GM20431 (cell line): ENCODE measurements around the gene PRDX3.
"Not testable (repeated sequence)": the region's sequence is repeated elsewhere in the genome, so short reads cannot be mapped to it uniquely, and the experiment has no call there.

ENCODE experiments used
- in situ Hi-C: fragments of 300-500 bp; cut with MseI, MboI; formaldehyde crosslinking; loops from one replicate; pipeline ENCODE4 v1.15.0; 2020; ENCODE audit warnings: low sequenced_read_pairs; ENCODE audit not compliant: unreplicated experiment

The PRDX3 gene

GRCh38 chr10:119174109-119174508 is 4.5 kb downstream of the PRDX3 start:
- in situ Hi-C loops: no loop called here

- in situ Hi-C loops: no loop called here
Measured at GRCh38 chr10:119167041-119167440, 11.6 kb downstream of the PRDX3 start.

DNA sequence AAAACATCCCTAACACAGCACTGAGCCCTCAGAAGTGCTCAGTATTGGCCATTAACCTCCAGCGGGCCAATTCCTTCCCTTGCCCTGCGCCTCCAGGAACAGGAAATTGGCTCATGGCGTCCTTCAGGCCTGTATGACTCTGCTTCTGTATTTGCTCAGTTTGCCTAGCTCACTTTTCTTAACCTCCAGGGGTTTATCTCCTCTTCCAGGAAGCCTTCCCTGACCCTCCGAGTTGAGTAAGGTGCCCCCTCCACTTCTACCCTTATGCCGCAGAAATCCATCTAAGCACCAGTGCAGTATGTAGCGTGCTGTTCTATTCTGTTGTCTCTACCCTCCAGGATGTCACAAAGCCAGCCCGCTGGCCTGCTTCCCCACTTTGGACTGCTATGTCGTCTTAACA is 12.0 kb downstream of the PRDX3 start:
- in situ Hi-C loops: no loop called here

- in situ Hi-C loops: no loop called here
Measured at GRCh38 chr10:119166118-119166500, 12.5 kb downstream of the PRDX3 start.

- in situ Hi-C loops: no loop called here
Measured at GRCh38 chr10:119165171-119166117, 13.2 kb downstream of the PRDX3 start, which contains the start of gene SFXN4. Gene SFXN4, minus strand, starts transcription at chr10:119165714. Its CDS starts 67 bp downstream, at chr10:119165647.

GRCh38 chr10:119162452-119163092 is 16.0 kb downstream of the PRDX3 start:
- in situ Hi-C loops: no loop called here

DNA sequence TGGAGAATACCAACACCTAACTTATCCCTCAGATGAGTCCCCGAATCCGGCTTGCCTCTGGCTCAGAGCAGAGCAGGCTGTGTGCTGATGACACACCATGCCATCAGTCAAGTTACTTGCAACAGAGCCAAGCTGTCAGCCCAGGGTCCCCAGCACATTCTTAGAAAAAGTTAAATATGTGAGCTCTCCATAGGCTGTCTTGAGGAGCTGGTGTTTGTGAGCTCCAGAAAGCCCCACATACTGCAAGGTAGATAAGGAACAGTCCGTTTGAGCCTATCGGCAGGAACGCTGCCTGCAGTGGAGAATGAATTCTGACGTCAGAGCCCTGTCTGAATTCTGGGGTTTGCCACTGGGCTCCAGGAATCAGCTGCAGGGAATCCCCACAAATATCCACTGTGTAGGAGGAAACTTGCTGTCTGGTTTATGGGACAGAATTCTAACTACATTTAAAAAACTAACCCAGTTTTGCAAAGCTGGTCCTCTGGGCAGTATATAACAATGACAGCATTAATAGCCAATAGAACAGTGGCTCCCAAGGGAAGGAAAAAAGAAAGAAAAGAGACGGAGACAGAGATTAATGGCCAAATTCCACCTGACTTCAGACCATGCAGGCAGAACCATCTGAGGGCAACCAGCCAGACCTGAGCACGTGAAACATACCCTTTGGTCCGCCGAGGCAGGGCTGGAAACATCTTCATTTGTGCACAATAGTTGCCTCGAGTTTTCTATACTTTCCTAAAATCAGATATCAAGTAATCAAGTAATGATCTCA is 16.7 kb downstream of the PRDX3 start:
- in situ Hi-C loops: no loop called here

GRCh38 chr10:119159332-119159731 is 19.3 kb downstream of the PRDX3 start:
- in situ Hi-C loops: no loop called here

DNA sequence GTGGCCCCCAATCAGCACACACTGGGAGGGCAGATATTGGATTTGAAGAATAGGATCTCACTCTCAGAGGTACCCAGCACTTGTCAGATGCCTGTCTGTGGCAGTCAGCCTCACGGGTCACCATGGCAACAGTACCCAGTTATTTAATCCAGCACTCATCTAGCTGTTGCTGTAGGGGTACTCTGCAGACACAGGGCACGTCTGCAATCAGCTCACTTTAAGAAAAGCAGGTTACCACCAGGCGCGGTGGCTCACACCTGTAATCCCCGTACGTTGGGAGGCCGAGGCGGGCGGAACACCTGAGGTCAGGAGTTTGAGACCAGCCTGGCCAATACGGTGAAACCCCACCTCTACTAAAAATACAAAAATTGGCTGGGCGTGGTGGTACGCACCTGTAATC is 25.0 kb downstream of the PRDX3 start:
- in situ Hi-C loops: no loop called here

GRCh38 chr10:119153041-119153440 is 25.6 kb downstream of the PRDX3 start:
- in situ Hi-C loops: no loop called here

DNA sequence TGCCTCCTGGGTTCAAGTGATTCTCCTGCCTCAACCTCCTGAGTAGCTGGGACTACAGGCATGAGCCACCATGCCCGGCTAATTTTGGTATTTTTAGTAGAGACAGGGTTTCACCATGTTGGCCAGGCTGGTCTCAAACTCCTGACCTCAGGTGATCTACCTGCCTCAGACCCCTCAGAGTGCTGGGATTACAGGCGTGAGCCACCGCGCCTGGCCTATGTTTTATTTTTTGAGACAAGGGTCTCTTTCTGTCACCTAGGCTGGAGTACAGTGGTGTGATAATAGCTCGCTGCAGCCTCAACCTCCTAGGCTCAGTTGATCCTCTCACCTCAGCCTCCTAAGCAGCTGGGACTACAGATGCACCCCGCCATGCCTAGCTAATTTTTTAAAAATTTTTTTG is 27.0 kb downstream of the PRDX3 start:
- in situ Hi-C loops: not testable (repeated sequence)

GRCh38 chr10:119149729-119150128 is 28.9 kb downstream of the PRDX3 start:
- in situ Hi-C loops: no loop called here

- in situ Hi-C loops: no loop called here
Measured at GRCh38 chr10:119149157-119149556, 29.5 kb downstream of the PRDX3 start.

GRCh38 chr10:119143657-119144056 is 35.0 kb downstream of the PRDX3 start:
- in situ Hi-C loops: no loop called here

GRCh38 chr10:119140603-119141245 is 37.9 kb downstream of the PRDX3 start:
- in situ Hi-C loops: no loop called here

GRCh38 chr10:119139464-119140067 is 39.0 kb downstream of the PRDX3 start:
- in situ Hi-C loops: no loop called here

DNA sequence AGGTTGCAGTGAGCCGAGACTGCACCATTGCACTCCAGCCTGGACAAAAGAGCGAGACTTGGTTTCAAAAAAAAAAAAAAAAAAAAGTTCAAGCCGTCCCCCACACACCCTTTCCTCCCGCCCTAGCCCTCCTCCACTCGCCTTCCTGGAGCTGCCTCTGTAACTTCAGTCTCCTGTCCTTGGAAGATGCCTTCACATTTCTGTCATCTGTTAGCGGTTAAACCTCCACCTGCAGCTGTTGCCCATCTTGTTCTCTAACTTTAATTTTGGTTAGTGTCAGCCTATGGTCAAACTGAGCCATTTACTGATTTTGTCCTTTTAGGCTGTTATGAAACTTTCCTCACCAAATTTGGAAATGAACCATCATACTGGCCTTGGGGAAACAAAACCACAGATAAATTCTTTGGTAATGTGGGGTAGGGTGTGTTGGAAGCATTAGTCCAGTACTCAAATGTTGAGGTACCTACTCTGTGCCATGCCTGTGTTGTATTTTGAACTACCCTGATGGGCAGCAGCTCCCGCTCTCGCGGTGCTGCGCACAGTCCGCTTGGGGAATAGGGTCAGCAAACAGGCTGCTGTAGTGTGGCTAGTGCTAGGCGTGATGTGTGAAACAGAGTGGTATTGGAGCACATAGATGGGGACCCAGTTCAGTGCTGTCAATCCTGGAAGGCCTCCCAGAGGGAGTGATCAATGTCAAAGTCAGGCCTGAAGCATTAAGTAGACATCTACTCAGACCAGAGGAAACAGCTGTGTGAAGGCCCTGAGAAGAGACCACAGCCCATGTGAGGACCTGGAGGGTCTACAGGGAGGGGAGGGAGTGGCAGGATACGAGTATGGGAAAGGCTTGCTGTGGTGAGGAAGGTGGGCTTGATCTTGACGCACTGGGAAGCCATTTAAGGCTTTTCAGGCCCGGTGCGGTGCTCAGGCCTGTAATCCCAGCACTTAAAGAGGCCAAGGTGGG is 40.0 kb downstream of the PRDX3 start:
- in situ Hi-C loops: no loop called here

GRCh38 chr10:119137878-119138277 is 40.7 kb downstream of the PRDX3 start:
- in situ Hi-C loops: not testable (repeated sequence)

GRCh38 chr10:119136084-119136483 is 42.5 kb downstream of the PRDX3 start:
- in situ Hi-C loops: no loop called here
